T1000 (cell line): ENCODE results near the gene SYNJ2.
"Not testable (repeated sequence)": the region's sequence is repeated elsewhere in the genome, so short reads cannot be mapped to it uniquely, and the experiment has no call there.

Experiments
- DNase-seq: peaks from one replicate; lab custom pipeline; 2025; ENCODE audit warnings: mixed read lengths; lab: John Stamatoyannopoulos, UW

SYNJ2 gene, protein sequence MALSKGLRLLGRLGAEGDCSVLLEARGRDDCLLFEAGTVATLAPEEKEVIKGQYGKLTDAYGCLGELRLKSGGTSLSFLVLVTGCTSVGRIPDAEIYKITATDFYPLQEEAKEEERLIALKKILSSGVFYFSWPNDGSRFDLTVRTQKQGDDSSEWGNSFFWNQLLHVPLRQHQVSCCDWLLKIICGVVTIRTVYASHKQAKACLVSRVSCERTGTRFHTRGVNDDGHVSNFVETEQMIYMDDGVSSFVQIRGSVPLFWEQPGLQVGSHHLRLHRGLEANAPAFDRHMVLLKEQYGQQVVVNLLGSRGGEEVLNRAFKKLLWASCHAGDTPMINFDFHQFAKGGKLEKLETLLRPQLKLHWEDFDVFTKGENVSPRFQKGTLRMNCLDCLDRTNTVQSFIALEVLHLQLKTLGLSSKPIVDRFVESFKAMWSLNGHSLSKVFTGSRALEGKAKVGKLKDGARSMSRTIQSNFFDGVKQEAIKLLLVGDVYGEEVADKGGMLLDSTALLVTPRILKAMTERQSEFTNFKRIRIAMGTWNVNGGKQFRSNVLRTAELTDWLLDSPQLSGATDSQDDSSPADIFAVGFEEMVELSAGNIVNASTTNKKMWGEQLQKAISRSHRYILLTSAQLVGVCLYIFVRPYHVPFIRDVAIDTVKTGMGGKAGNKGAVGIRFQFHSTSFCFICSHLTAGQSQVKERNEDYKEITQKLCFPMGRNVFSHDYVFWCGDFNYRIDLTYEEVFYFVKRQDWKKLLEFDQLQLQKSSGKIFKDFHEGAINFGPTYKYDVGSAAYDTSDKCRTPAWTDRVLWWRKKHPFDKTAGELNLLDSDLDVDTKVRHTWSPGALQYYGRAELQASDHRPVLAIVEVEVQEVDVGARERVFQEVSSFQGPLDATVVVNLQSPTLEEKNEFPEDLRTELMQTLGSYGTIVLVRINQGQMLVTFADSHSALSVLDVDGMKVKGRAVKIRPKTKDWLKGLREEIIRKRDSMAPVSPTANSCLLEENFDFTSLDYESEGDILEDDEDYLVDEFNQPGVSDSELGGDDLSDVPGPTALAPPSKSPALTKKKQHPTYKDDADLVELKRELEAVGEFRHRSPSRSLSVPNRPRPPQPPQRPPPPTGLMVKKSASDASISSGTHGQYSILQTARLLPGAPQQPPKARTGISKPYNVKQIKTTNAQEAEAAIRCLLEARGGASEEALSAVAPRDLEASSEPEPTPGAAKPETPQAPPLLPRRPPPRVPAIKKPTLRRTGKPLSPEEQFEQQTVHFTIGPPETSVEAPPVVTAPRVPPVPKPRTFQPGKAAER (N-terminal part only)

DNA sequence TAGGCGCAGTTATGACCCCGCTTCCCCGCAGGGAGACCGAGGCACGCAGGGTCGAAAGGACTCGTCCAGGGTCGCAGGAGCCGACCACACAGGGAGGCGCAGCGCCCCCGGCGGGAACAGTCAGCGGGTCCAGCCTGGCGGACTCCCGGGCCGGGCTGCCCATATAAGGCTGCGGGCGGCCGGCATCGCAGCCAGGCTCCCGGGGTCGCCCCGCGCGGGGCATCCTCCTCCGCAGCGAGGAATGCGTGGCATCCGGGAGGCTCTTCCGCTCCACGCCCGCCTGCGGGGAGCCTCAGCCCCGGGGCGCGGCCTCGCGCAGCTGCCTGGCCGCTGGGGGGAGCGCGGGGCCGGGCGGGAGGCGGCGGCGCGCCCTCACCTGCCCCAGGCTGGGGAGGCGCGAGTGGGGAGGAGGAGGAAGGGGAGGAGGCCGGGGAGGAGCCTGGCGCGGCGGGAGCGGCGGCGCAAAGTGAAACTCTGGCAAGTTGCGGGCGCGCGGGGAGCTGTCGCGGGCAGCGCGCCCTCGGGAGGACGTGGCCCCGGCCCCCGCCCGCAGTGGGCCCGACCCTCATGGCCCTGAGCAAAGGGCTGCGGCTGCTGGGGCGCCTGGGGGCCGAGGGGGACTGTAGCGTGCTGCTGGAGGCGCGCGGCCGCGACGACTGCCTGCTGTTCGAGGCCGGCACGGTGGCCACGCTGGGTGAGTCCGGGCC lies at the start of gene SYNJ2:
Gene SYNJ2, plus strand, starts transcription at position 469 of the 707 bp plus-strand sequence. Its CDS starts 99 bp downstream, at position 568.
- DNase-seq = peak; percentile 46

DNA sequence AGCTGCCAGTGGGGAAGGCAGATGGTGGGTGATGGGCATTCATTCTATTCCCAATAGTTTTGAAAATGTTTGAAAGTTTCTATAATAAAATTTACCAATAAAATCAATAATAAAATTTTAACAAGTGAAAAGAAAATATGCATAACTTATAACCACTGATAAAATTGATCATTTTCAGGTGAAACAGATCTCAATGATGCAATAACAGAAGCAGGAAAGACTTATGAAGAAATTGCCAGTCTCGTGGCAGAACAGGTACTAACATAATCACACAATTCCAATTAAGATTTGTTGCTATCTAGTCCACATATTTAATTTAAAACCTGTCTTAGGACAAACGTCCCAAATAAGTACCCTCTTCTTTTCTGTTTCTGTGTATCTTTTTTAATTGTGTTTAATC lies 45.9 kb upstream of the SYNJ2 start:
- no peak for DNase-seq

DNA sequence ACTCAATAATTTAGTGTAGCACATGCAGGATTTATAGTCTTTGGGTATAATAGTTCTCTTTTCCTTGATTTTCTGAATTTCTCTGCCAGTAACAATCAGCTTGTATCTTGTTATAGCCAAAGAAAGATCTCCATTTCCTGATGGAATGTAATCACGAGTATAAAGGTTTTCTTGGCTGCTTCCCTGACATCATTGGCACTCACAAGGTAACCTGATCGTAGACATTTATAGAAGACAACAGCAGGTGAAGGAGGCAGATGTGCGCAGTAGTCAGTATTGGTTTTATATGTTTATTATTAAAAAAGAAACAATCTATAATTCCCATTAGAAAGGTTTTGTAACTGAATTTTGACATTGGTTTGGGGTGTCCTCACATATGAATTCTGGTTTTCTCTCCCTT lies 44.3 kb upstream of the SYNJ2 start:
- no peak for DNase-seq

DNA sequence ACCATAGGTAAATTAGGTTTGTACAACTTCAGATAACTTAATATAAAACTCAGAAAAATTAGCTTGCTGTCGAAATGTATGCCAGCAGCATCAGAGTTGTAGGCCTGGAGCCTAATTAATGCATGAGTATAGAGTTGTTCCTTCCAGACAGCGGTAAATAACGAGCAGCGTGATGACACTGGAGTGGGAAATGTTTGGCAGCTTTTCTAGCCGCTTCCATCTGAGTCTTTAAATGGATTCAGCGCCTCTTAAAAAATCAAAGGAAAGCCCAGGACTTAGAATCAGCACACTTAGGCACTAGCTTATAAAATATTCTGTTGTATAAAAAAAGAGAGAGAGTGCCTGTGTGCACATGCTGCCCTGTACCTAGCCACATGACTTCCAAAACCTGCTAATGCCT lies 43.7 kb upstream of the SYNJ2 start:
- DNase-seq = no peak

DNA sequence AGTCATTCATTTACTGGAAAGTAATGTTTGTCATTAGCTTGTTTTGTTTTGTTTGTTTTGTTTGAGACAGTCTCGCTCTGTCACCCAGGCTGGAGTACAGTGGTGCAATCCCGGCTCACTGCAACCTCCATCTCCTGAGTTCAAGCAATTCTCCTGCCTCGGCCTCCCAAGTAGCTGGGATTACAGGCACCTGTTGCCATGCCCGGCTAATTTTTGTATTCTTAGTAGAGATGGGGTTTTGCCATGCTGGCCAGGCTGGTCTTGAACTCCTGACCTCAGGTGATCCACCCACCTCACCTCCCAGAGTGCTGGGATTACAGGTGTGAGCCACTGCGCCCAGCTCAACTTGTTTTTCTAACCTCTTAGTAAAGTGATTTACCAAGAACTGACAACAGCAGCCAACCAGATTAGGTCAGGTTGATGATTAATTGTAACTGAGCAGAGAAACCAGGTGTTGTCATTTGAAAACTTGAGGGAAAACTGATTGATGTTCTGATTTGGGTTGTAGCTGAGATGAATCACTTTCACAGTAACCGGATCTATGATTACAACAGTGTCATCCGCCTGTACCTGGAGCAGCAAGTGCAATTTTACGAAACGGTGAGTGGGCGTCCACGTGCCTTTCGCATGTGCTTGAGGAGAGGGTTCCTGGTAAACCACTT lies 41.2 kb upstream of the SYNJ2 start:
- DNase-seq = not testable (repeated sequence)

DNA sequence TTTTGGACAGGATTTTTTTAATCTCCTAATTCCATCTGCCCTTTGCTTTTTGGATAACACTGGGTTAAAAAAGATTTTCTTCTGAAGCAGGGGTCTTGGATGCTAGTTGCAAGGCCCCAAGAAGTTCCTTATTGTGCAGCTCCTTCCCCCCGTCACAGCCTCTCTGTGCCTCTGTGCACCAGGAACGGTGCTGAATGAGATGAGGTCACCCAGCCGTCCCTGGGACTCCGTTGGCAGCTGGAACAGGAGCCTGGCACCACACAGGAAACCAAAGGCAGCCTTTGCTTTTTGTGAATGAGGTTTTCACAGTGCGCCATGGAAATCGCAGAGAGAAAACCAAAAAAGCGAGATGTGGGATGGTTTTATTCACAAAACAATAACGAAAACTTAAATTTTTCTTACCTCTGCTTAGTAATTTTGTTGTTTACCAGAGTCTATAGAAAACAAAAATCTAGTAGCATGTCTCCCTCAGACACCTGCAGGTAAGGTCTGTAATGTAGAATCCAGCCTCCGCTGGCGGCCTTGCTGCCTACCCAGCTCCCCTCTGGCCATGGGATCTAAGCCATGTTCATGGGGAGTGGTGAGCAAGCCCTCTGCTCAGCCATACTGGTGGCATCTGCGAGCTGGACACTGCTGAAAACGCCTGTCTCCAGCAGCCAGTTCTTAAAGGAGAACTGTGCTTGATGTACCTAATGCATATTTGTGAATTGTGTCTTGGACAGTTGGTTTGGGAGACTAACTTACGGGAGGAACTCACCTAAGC lies 40.4 kb upstream of the SYNJ2 start:
- DNase-seq = no peak

DNA sequence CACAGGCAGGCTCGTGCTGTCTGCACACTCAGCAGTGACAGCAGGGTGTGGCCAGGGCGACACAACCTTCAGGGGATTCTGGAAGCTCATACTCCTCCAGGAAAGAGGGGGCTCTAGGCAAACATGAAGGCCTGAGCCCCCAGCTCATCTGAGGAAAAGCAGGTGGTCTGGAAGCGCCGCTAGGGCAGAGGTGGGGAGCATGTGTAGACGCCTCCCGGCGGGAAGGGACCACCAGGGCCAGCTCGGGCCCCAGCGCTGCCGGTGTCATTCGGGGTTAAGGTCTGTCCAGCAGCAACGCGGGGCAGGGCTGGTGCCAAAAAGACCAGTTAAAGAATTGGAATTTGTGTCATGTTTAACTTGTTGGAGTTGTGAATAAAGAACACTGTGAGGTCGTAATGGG lies 39.3 kb upstream of the SYNJ2 start:
- no peak for DNase-seq

- DNase-seq = no peak
Observed at GRCh38 chr6:157943249-157943963, 38.3 kb upstream of the SYNJ2 start.

- DNase-seq = no peak
Observed at GRCh38 chr6:157943964-157944283, 37.7 kb upstream of the SYNJ2 start.

DNA sequence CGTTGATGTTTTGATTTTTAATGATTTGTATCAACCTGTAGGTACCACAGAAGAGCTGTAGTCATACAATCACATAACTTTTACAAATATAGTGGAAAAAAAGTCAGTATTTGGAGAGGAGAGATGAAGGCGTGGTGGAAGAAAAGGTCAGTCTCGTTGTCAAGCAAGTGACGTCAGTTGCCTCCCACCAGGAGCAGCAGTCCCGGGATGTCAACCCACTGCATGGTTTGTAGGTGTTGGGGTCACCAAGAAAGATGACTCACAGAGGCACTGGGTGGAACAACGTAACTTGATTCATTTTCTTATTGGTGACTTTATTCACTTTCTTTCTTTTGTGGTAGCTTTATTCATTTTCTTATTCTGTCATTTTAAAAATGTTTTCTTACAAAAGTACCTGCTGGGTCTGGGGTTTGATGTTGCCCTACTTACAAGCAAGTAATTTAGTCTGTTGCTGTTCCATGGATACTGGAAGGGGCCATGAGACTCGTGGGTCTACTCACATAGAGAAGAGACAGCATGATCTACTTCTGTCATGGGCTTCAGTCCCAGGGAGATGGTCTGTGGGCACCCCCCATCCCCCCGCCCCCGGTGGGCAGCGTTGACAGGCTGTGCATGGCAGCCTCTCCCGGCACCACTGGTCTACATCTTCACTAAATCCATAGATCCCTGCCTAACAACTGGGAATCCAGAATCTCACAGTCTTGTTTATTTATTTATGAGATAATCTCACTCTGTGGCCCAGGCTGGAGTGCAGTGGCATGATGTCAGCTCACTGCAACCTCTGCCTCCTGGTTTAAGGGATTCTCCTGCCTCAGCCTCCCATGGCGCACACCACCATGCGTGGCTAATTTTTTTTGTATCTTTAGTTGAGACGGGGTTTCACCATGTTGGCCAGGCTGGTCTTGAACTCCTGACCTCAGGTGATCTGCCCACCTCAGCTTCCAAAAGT lies 36.4 kb upstream of the SYNJ2 start:
- DNase-seq = no peak

GRCh38 chr6:157946053-157946617 lies 35.5 kb upstream of the SYNJ2 start:
- DNase-seq = no peak

GRCh38 chr6:157946865-157947532 lies 34.7 kb upstream of the SYNJ2 start:
- DNase-seq = no peak

GRCh38 chr6:157950899-157951298 lies 30.8 kb upstream of the SYNJ2 start:
- not testable (repeated sequence) for DNase-seq

GRCh38 chr6:157951828-157952227 lies 29.8 kb upstream of the SYNJ2 start:
- DNase-seq = no peak

- DNase-seq = no peak
Observed at GRCh38 chr6:157952861-157953351, 28.8 kb upstream of the SYNJ2 start.

GRCh38 chr6:157953580-157954091 lies 28.0 kb upstream of the SYNJ2 start:
- no peak for DNase-seq
